ENCODE results near the gene DPH1. TPM values are rescaled to one million over a fixed set of nuclear protein-coding genes. Genes with fewer than 3 reads are reported as not detected.

The DPH1 gene
- total RNA-seq, 6 experiments from 2014 or later = 65.9 to 81.6 (median 71.8) TPM

DNA sequence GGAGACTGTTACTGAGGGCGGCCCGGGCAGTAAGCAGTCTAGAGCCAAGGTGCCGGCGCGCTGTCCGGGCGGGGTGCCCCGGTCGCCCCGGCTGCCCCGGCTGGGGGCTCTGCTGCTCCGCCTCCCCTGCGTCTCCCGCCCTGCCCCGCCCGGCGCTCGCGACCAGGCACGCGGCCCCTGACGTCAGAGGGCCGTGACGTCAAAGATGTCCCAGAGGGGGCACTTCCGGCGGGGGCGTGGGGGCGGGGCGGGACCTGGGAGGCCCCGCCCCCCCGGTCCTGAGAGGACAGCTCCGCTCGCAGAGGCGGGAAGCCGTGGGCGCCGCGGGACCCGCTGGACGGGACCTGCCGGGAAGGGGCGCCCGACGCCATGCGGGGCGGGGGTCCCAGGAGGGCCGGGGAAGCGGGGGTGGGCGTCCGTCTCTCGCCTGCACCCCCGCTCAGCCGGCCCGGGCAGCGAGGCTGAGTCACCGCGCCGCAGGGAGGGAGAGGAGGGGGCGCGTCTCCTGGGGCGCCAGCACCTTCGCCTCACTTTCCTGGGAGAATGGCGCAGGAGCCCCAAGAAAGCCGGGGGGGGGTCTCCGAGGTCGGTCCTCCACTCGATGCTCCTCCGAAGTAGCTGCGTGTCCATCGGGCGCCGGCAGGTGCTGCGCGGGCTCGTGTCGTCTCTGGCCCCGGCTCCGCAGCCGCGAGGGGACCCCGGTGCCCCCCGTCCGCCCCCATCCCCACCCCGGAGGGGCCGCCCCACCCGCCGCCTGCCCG is 20.5 kb downstream of the DPH1 start:
- DNase-seq = no peak
- TF ChIP-seq, protein P1, sequence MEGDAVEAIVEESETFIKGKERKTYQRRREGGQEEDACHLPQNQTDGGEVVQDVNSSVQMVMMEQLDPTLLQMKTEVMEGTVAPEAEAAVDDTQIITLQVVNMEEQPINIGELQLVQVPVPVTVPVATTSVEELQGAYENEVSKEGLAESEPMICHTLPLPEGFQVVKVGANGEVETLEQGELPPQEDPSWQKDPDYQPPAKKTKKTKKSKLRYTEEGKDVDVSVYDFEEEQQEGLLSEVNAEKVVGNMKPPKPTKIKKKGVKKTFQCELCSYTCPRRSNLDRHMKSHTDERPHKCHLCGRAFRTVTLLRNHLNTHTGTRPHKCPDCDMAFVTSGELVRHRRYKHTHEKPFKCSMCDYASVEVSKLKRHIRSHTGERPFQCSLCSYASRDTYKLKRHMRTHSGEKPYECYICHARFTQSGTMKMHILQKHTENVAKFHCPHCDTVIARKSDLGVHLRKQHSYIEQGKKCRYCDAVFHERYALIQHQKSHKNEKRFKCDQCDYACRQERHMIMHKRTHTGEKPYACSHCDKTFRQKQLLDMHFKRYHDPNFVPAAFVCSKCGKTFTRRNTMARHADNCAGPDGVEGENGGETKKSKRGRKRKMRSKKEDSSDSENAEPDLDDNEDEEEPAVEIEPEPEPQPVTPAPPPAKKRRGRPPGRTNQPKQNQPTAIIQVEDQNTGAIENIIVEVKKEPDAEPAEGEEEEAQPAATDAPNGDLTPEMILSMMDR (IDR thresholded peaks at IDR 0.05) = no peak; the same call in none of the 2 replicates
- Mint-ChIP-seq H3K4me1 (ENCODE audit: low read depth) (peaks cover 22% of the 10 kb centered on the region), H3K4me3 (no peak overlapping the region), H3K36me3 (ENCODE audit: low read depth) (no peaks in the 10 kb centered on the region), H3K9me3 (no peaks in the 10 kb centered on the region), H3K27me3 (ENCODE audit: insufficient read depth) (peaks cover 2% of the 10 kb centered on the region; the same call in 1 of the 2 replicates), H3K27ac (no peak overlapping the region)

DNA sequence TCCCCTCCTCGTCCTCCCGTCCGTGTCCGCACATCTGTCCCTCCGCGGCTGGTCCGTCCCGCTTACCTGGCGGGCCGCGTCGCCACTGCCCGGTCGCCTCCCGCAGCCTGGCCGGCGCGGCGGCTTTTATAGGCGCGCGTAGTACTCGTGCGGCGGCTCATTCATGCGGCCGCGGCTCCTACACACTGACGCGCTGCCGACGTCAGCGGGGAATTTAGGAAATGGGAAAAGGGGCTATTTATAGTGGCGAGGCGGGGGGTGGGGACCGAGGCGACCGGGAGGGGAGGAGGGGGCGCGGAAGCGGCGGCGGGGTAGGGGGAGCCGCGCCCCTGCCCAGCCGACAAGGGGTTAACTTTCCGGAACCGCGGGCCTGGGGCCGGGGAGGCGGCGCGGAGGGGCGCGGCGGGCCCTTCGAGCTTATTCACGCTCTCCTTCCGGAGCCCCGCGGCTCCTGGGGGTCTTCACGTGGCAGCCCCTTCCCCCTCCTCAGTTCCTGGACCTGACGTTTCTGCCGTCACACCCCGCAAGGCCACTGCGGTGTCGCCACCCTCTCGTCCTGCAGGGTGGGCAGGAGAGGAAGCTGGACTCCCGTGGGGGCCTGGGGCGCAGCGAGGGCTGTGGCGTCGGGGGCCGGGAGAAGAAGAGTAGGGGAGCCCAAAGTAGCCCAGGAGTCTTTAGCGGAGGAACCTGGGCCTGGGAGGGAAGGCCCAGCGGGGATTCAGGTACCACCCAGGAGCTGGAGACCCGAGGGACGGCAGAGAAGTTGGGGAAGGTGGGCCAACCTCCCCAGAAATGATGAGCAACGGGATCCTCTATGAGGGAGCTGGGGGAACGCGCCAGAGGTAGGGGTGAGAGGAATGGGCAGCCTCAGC is 21.3 kb downstream of the DPH1 start:
- Mint-ChIP-seq H3K4me1 (ENCODE audit: low read depth) (peaks cover 22% of the 10 kb centered on the region), H3K27ac (no peak overlapping the region), H3K36me3 (ENCODE audit: low read depth) (no peaks in the 10 kb centered on the region), H3K4me3 (no peak overlapping the region), H3K9me3 (no peaks in the 10 kb centered on the region), H3K27me3 (ENCODE audit: insufficient read depth) (peaks cover 2% of the 10 kb centered on the region; the same call in 1 of the 2 replicates)
- DNase-seq = no peak
- TF ChIP-seq, protein P1 (IDR thresholded peaks at IDR 0.05) = no peak

GRCh38 chr17:2051933-2052559 is 22.1 kb downstream of the DPH1 start:
- Mint-ChIP-seq H3K4me1 (ENCODE audit: low read depth) (peaks cover 22% of the 10 kb centered on the region), H3K27ac (no peak overlapping the region), H3K4me3 (no peak overlapping the region; the same call in 1 of the 2 replicates), H3K27me3 (ENCODE audit: insufficient read depth) (peaks cover 2% of the 10 kb centered on the region; the same call in 1 of the 2 replicates), H3K9me3 (no peaks in the 10 kb centered on the region), H3K36me3 (ENCODE audit: low read depth) (no peaks in the 10 kb centered on the region)
- DNase-seq = no peak
- TF ChIP-seq, protein P1 (IDR thresholded peaks at IDR 0.05) = no peak

- Mint-ChIP-seq H3K4me3 (peak overlapping the region; percentile 82), H3K36me3 (ENCODE audit: low read depth) (no peaks in the 10 kb centered on the region), H3K4me1 (ENCODE audit: low read depth) (peaks cover 15% of the 10 kb centered on the region), H3K27me3 (ENCODE audit: insufficient read depth) (peaks cover 2% of the 10 kb centered on the region; the same call in 1 of the 2 replicates), H3K9me3 (no peaks in the 10 kb centered on the region), H3K27ac (peak overlapping the region; percentile 80)
- DNase-seq = peak; percentile 71
- TF ChIP-seq, protein P1 (IDR thresholded peaks at IDR 0.05) = peak; percentile 81
Observed at GRCh38 chr17:2053380-2054261, 23.7 kb downstream of the DPH1 start.

DNA sequence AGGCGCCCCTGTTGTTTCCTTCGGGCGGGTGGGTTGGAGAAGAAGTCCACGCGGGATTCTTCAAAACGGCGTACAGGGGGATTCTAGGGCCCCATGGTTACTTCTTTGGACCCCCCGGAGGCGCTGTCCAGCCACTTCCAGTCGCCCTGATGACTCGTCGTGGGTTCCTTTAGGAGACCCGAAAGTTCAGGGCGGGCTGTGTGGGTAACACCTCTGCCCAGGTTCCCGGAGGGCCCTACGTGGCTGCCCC is 24.2 kb downstream of the DPH1 start:
- H3K9me3 Mint-ChIP-seq = no peaks in the 10 kb centered on the region
- DNase-seq = no peak
- H3K27ac Mint-ChIP-seq = peak overlapping the region; percentile 80
- no peaks in the 10 kb centered on the region for H3K36me3 Mint-ChIP-seq (ENCODE audit: low read depth)
- peaks cover 10% of the 10 kb centered on the region for H3K4me1 Mint-ChIP-seq (ENCODE audit: low read depth)
- H3K4me3 Mint-ChIP-seq = peak overlapping the region; percentile 82
- TF ChIP-seq, protein P1 (IDR thresholded peaks at IDR 0.05) = no peak
- peaks cover 2% of the 10 kb centered on the region; the same call in 1 of the 2 replicates for H3K27me3 Mint-ChIP-seq (ENCODE audit: insufficient read depth)

All from HFFc6 (cell line).